BLaER1 (cell line): ENCODE measurements around the gene SMC1B.
"Not testable (repeated sequence)": the region's sequence is repeated elsewhere in the genome, so short reads cannot be mapped to it uniquely, and the experiment has no call there.

ENCODE experiments used
- H3K27ac ChIP-seq: shearing (Covaris generic); formaldehyde crosslinking; 2 replicates; pipeline ENCODE4 v1.8.1; 2022
- H3K27me3 ChIP-seq: shearing (Covaris generic); formaldehyde crosslinking; 2 replicates; pipeline ENCODE4 v1.8.1; 2022
- H3K36me3 ChIP-seq: shearing (Covaris generic); formaldehyde crosslinking; 2 replicates; pipeline ENCODE4 v1.8.1; 2022
- H3K4me1 ChIP-seq: shearing (Covaris generic); formaldehyde crosslinking; 2 replicates; pipeline ENCODE4 v1.8.1; 2022
- H3K4me2 ChIP-seq: shearing (Covaris generic); formaldehyde crosslinking; 2 replicates; pipeline ENCODE4 v1.8.1; 2022
- H3K4me3 ChIP-seq: shearing (Covaris generic); formaldehyde crosslinking; 2 replicates; pipeline ENCODE4 v1.8.1; 2022
- H3K9ac ChIP-seq: shearing (Covaris generic); formaldehyde crosslinking; 2 replicates; pipeline ENCODE4 v1.8.1; 2022
- H3K9me3 ChIP-seq: shearing (Covaris generic); formaldehyde crosslinking; 2 replicates; pipeline ENCODE4 v1.8.1; 2022
- H4K20me1 ChIP-seq: shearing (Covaris generic); formaldehyde crosslinking; 2 replicates; pipeline ENCODE4 v1.8.1; 2022
- Cebpa-rat ChIP-seq: shearing (Covaris generic); IDR thresholded peaks from 2 replicates; pipeline ENCODE4 v1.8.1; 2022

The SMC1B gene

DNA sequence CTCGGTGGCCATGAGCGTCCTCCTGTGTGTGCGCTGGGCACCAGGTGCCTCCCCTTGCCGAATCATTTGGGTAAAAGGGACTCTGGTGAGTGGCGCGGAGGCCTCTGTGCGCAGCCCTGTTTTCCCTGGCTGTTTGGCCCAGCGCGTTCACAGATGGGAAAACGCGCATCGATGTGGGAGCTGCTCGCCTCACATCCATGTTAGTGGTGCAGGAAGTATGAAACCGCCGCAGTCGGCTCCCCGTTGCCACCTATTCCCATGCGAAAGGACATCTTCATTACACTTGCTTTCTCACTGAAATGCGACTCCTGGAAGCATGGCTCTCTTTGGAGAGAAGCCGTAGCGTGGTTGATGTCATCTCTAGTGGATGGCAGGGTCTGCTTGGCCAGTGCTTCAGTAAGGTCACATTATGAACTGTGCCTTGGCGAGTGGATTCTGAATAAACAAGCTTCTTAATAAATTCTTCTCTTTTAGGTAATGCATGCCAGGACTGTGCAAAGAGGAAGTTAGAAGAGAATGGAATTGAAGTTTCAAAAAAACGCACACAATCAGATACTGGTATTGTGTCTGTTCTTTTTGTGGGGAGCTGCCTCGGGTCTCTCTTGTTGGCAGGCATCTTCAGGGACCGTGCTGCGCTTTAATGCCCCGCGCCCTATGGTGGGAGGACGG lies 77.4 kb downstream of the SMC1B start:
- H3K36me3 ChIP-seq = peaks cover 91% of the 10 kb centered on the region
- H4K20me1 ChIP-seq = 0 out of 2 replicates have a peak, but pooled peaks cover 7% of the 10 kb centered on the region
- peak overlapping the region; percentile 56 for H3K4me2 ChIP-seq

DNA sequence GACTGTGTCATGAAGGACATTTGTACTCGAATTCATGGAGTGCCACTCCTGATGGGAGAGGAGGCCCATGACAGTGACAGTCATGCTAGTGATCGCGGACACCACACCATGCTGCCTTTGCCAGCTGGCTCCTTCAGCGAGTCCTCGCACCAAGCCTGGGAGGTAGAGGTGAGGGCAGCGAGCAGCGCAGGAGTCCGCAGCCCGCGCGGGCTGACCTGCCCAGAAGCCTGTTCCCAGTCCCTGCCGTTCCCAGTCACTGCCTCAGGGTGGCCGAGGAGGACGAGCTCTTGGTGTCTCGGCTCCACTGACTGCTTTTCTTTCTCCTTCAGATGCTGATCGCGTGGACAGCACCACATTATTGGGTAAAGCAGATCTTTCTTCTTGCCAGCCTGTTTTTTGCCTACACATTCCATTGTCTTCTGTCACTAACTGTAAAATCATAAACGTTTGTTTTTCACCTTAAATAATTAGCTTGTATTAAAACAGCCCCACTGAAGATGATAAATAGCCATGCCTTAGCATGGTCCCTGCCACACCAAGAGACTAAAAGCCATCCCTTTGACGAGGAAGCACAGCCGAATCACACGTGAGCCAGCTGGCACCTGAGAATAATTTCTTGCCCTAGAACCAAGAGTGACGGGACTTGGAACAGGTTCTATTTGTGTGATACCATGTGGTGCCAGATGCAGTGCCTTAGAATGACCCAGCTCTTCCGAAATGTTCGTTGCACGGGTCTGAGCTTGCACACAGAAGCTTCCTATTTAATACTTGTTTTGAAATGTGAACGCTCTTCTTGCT lies 78.2 kb downstream of the SMC1B start:
- peaks cover 91% of the 10 kb centered on the region for H3K36me3 ChIP-seq
- no peak overlapping the region for H3K4me2 ChIP-seq
- H4K20me1 ChIP-seq = 0 out of 2 replicates have a peak, but pooled peaks cover 13% of the 10 kb centered on the region
- no peak for TF ChIP-seq Cebpa-rat
- no peaks in the 10 kb centered on the region for H3K27me3 ChIP-seq
- H3K9ac ChIP-seq = no peak overlapping the region
- no peak overlapping the region for H3K4me3 ChIP-seq
- H3K27ac ChIP-seq = no peak overlapping the region
- peaks cover 33% of the 10 kb centered on the region for H3K4me1 ChIP-seq
- H3K9me3 ChIP-seq = no peaks in the 10 kb centered on the region

More for the DNA sequence above, 77.4 kb downstream of the SMC1B start:
- Histone ChIP-seq H3K27ac (peak overlapping the region; percentile 58; the same call in 1 of the 2 replicates), H3K27me3 (no peaks in the 10 kb centered on the region), H3K9ac (no peak overlapping the region), H3K9me3 (no peaks in the 10 kb centered on the region), H3K4me3 (no peak overlapping the region), H3K4me1 (peaks cover 33% of the 10 kb centered on the region)
- TF ChIP-seq Cebpa-rat = no peak

DNA sequence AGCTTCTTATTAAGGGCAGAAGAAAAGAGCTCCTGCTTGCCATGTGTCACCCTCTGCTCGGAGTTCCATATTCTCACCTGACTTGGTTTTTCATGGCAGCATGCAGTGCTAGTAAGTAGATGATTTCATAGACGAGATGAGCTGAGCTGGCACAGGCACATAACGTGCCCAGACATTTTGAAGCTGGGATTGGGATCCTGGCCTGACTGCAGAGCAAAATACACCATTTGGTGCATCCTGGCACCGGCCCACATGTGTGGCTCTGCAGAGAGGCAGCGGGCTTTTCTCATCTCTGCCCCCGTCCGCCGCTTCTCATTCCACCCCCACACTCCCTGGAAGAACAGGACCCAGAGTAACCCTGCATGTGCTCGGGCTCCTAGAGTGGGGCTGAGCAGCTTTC lies 78.9 kb downstream of the SMC1B start:
- H4K20me1 ChIP-seq = 0 out of 2 replicates have a peak, but pooled peaks cover 13% of the 10 kb centered on the region
- peaks cover 91% of the 10 kb centered on the region for H3K36me3 ChIP-seq
- no peak overlapping the region for H3K9ac ChIP-seq
- H3K27ac ChIP-seq = no peak overlapping the region
- no peak for TF ChIP-seq Cebpa-rat
- peaks cover 33% of the 10 kb centered on the region for H3K4me1 ChIP-seq
- H3K4me2 ChIP-seq = no peak overlapping the region
- no peak overlapping the region for H3K4me3 ChIP-seq
- H3K9me3 ChIP-seq = no peaks in the 10 kb centered on the region
- no peaks in the 10 kb centered on the region for H3K27me3 ChIP-seq

DNA sequence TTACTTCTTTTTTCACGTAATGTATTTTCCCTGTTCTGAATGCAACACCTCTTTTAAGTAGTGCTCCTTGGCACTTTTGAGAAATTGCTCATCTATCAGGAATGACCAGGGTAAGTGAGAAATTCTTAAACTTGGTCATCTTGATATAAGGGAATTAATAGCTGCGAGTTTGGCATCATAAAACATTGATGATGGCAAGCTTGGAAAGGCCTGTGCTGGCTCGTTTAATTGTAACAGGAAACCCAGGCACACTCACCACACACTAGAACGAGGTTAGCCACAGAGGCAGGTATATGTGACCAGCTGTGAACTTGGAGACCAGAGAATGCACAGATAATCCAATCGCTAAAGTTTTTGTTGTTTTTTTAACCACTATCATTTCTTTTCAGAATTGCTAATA lies 79.3 kb downstream of the SMC1B start:
- H4K20me1 ChIP-seq = 0 out of 2 replicates have a peak, but pooled peaks cover 13% of the 10 kb centered on the region
- H3K4me1 ChIP-seq = peaks cover 33% of the 10 kb centered on the region
- peaks cover 91% of the 10 kb centered on the region for H3K36me3 ChIP-seq
- no peak overlapping the region for H3K9ac ChIP-seq
- H3K4me3 ChIP-seq = no peak overlapping the region
- no peaks in the 10 kb centered on the region for H3K9me3 ChIP-seq
- H3K27ac ChIP-seq = no peak overlapping the region
- no peak overlapping the region for H3K4me2 ChIP-seq
- TF ChIP-seq Cebpa-rat = no peak
- no peaks in the 10 kb centered on the region for H3K27me3 ChIP-seq

DNA sequence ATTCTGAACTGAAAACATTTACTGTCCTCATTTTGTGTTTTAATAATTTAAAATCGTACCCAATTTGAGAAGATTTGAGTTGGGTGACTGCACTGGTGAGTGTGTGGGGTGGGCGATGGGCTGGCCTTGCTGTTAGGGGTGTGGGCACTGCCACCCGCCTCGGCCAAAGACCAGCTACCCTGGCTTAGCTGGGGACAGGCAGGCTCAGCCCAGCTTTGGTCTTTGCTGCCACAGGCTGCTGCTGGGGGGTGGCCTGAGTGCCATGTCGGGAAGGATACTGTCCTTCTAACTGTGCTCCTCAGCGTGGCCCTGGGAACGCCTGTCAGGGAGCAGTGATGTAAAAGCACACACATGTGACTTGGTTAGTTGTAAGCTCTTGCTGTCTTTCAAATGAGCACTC lies 81.4 kb downstream of the SMC1B start:
- Histone ChIP-seq H3K9ac (no peak overlapping the region), H3K4me3 (no peak overlapping the region), H3K27me3 (no peaks in the 10 kb centered on the region), H4K20me1 (peaks cover 18% of the 10 kb centered on the region; the same call in 1 of the 2 replicates), H3K4me1 (peaks cover 13% of the 10 kb centered on the region), H3K27ac (no peak overlapping the region), H3K9me3 (no peaks in the 10 kb centered on the region), H3K4me2 (no peak overlapping the region), H3K36me3 (peaks cover 94% of the 10 kb centered on the region)
- no peak for TF ChIP-seq Cebpa-rat

DNA sequence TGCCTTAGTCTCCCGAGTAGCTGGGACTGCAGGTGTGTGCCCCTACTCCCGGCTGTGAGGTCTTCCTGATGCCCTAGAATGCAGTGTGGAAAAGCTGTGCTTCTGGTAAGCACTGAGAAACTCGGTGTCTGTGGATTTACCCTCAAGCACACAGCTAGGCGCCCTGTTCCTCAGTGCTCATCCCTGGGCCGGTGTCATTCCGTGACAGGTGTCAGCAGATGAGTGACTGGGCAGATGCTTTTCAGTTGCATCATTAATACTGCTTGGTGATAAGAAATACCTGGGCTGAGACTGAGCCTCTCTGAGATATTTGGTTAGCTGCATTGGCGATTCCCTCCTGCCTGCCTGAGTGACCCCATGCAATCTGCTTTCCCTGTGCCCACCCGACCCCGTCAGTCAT lies 81.9 kb downstream of the SMC1B start:
- H3K9me3 ChIP-seq = no peaks in the 10 kb centered on the region
- no peak overlapping the region for H3K4me2 ChIP-seq
- no peak overlapping the region for H3K4me3 ChIP-seq
- no peak overlapping the region for H3K27ac ChIP-seq
- peaks cover 97% of the 10 kb centered on the region for H3K36me3 ChIP-seq
- H3K4me1 ChIP-seq = peaks cover 8% of the 10 kb centered on the region
- H4K20me1 ChIP-seq = peaks cover 19% of the 10 kb centered on the region; the same call in 1 of the 2 replicates
- no peaks in the 10 kb centered on the region for H3K27me3 ChIP-seq
- H3K9ac ChIP-seq = no peak overlapping the region
- no peak for TF ChIP-seq Cebpa-rat

DNA sequence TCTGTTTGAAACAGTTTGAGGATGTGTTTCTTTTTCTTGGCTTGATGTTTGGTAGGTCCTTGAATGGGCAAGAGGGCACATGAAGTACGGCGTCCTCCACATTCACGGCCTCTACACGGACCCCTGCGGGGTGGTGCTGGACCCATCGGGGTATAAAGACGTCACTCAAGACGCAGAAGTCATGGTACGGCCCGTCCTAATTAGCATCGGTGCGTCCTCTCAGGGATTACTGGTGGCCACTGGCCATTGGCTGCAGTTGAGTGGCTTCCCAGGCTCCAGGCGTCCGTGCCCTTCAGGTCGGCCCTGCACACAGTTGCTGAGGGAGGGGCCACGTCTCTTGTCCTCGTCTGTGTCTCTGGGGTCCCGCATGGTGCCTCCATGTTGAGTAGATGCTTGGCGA lies 82.9 kb downstream of the SMC1B start:
- Histone ChIP-seq H3K4me2 (no peak overlapping the region), H3K4me1 (no peaks in the 10 kb centered on the region), H3K9ac (no peak overlapping the region), H3K4me3 (no peak overlapping the region), H3K9me3 (no peaks in the 10 kb centered on the region), H4K20me1 (peaks cover 22% of the 10 kb centered on the region; the same call in 1 of the 2 replicates), H3K27me3 (no peaks in the 10 kb centered on the region), H3K36me3 (peaks cover 95% of the 10 kb centered on the region), H3K27ac (no peak overlapping the region)
- TF ChIP-seq Cebpa-rat = no peak

DNA sequence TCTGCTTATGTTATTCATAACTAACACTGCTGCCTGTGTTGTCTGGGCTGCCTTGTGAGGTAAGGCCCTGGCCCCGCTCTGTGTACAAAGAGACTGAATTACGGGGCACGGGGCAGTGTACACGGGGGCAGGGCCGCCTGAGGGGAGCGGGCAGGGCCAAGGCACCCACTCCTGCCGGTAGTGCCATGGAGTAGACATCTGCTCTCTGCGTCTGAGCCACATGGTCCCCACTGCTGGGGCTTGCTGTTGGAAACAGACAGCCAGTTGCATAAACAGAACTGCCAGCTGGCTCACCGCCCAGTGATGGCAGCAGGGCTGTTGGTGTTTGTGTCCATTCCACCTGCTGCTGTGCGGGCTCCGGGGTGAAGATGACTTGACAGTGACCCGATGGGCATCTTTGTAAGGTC lies 83.9 kb downstream of the SMC1B start:
- no peaks in the 10 kb centered on the region for H3K9me3 ChIP-seq
- H3K36me3 ChIP-seq = peaks cover 95% of the 10 kb centered on the region
- H4K20me1 ChIP-seq = peaks cover 32% of the 10 kb centered on the region
- no peaks in the 10 kb centered on the region for H3K4me1 ChIP-seq
- H3K4me2 ChIP-seq = no peak overlapping the region
- no peaks in the 10 kb centered on the region for H3K27me3 ChIP-seq
- no peak for TF ChIP-seq Cebpa-rat
- H3K27ac ChIP-seq = no peak overlapping the region
- H3K9ac ChIP-seq = no peak overlapping the region
- H3K4me3 ChIP-seq = no peak overlapping the region

DNA sequence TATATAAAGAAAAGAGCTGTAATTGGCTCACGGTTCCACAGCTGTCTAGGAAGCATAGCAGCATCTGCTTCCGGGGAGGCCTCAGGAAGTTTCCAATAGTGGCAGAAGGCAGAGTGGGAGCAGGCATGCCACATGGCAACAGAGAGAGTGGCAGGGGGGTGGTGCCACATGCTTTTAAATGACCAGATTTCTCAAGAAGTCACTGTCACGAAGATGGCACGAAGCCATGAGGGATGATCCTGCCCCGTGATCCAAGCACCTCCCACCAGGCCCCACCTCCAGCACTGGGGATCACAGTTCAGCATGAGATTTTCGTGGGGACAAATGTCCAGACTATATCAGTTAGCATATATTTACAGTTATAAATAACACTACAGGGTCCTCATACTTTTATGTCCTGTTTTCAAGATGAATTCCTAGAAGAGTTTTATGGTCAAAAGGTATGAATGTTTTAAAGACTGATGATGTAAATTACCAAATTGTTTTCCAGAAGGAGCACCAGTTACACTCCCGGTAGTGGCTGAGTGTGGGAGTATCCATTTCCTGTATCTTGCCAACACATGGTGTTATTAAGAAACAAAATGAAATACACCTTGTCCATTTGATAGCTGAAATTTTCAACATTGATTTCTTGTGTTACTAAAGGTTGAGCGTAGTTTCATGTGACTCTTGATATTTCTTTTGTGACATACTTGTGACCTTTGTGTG lies 84.4 kb downstream of the SMC1B start:
- H4K20me1 ChIP-seq = peaks cover 38% of the 10 kb centered on the region
- no peak overlapping the region for H3K4me2 ChIP-seq
- H3K4me3 ChIP-seq = no peak overlapping the region
- H3K27me3 ChIP-seq = no peaks in the 10 kb centered on the region
- H3K9ac ChIP-seq = no peak overlapping the region
- H3K9me3 ChIP-seq = no peaks in the 10 kb centered on the region
- H3K36me3 ChIP-seq = peaks cover 95% of the 10 kb centered on the region
- TF ChIP-seq Cebpa-rat = no peak
- H3K27ac ChIP-seq = no peak overlapping the region
- H3K4me1 ChIP-seq = 0 out of 2 replicates have a peak, but pooled peaks cover 2% of the 10 kb centered on the region

DNA sequence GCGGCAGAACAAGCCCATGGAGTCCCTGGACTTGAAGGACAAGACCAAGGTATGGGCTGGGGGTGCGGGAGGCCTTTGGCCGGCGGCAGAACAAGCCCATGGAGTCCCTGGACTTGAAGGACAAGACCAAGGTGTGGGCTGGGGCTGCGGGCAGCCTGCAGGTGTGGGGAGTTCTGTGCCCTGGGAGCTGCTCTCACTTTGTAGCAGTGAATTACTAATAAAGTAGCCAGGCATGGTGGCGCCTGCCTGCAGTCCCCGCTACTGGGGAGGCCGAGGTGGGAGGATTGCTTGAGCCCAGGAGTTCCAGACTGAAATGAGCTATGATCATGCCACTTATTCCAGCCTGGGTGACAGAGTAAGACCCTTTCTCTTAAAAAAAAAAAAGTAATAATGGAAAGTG lies 85.1 kb downstream of the SMC1B start:
- H3K4me3 ChIP-seq, H3K4me2 ChIP-seq, H3K27me3 ChIP-seq, H3K9ac ChIP-seq, H3K9me3 ChIP-seq, H3K4me1 ChIP-seq, H3K27ac ChIP-seq: not testable (repeated sequence)
- H3K36me3 ChIP-seq = peaks cover 97% of the 10 kb centered on the region
- H4K20me1 ChIP-seq = peaks cover 45% of the 10 kb centered on the region
